KOPT-K1 (cell line): ENCODE data around the gene ZNF530.

Experiments used
- H3K27ac ChIP-seq: fragments of 200-600 bp; sonication (generic); 2 replicates; pipeline ENCODE4 v1.5.1; 2016; ENCODE audit warnings: antibody characterized with exemption, mild to moderate bottlenecking, low read depth, low read length; ENCODE audit not compliant: poor library complexity, severe bottlenecking
- H3K36me3 ChIP-seq: fragments of 200-600 bp; sonication (generic); 2 replicates; pipeline ENCODE4 v1.5.1; 2017; ENCODE audit warnings: antibody characterized with exemption, mild to moderate bottlenecking, low read length, moderate library complexity; ENCODE audit not compliant: insufficient read depth
- H3K9me3 ChIP-seq: fragments of 200-600 bp; sonication (generic); 2 replicates; pipeline ENCODE4 v1.5.1; 2017; ENCODE audit warnings: antibody characterized with exemption, low read length, mild to moderate bottlenecking; ENCODE audit not compliant: insufficient read depth, poor library complexity, severe bottlenecking

ZNF530 gene

DNA sequence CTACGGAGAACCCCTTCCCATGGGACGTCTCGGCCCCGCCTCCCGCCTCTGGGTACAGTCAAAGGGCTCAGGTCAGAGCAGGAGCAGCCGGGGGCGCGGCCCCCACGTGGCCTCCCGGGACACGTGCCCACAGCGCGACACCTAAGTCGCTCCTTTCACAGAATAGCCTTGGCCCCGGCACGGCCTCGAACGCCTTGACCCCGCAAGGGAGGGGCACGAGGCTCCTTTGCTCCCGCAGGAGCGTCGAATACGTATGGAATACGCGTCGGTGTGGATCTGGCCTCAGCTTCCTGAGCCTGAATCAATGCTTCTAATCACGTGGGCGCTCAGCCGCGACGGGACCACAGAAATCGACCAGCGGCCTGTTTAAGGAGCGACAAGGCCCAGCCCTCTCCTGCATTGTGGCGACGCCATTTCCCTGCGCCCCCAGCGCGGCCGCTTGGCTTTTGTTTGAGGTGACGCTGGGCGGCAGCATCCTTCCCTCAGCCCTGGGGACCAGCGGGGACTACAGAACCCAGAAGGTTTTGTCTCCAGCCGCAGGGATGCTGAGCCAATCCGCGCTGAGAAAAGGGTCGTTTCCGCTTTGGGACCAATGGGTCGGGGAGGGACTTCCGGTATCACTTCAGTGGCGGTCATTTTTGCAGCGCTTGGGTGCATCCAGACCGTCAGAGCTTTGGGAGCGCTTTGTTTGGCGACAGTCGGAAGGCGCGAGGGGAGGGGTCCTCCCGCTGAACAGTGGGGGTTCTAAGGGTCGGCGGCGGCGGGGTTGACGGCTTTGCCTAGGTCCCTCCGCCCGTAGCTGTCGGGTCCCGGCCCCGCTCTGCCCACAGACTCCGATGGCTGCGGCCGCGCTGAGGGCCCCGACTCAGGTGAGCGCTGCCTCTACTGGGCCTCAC lies 15.9 kb upstream of the ZNF530 start, which contains the start of gene ZIK1:
ZIK1 (plus strand) TSS at position 625 of the 896 bp plus-strand sequence; CDS start at position 837, 212 bp downstream.
- Histone ChIP-seq H3K27ac (peak within 1 kb of the TSS; percentile 63), H3K36me3 (peaks cover 40% of the 10 kb centered on the region), H3K9me3 (peaks cover 38% of the 10 kb centered on the region)

DNA sequence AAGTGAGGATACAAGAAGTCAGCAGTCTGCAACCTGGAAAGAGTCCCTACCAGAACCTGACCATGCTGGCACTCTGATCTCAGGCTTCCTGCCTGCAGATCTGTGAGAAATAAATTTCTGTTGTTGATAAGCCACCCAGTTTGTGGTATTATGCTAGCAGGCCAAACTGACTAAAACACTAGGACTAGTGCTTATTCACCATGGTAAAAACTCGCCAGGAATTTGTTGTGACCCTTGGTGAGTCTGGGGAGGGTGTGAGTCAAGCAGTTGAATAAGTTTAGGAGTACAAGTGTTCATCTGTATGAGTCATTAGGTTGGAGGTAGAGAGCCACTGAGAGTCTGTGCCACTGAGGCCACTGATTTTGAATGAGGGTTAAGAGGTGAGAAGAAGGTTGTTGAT lies 12.2 kb upstream of the ZNF530 start:
- H3K9me3 ChIP-seq: peaks cover 76% of the 10 kb centered on the region
- peaks cover 78% of the 10 kb centered on the region for H3K36me3 ChIP-seq
- H3K27ac ChIP-seq: no peak overlapping the region

DNA sequence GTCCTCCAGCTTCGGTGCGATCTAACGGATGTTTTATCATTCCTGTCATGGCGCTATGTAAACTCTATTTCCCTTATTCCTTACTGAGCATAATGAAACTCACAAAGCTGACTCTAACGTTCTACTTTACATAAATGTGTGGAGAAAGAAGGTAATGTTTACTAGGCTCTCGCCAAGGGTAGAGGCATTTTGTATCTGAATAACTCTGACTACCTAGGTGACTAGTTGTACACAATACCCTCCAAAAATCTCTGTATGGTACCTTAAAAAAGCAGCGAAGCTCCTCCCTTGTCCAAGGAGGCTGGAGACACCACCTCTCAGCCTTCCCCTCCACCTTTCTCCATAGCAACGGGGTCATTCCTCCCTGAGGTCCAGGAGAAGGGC lies 316 bp upstream of the ZNF530 start:
- peaks cover 31% of the 10 kb centered on the region for H3K36me3 ChIP-seq
- peak overlapping the region; percentile 53 for H3K27ac ChIP-seq
- peaks cover 25% of the 10 kb centered on the region for H3K9me3 ChIP-seq

DNA sequence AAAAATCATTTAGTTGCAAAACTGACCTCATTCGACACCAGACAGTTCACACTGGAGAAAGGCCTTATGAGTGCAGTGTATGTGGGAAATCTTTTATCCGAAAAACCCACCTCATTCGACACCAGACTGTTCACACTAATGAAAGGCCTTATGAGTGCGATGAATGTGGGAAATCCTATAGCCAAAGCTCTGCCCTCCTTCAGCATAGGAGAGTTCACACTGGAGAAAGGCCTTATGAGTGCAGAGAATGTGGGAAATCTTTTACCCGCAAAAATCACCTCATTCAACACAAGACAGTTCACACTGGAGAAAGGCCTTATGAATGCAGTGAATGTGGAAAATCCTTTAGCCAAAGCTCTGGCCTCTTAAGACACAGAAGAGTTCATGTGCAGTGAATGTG lies 7.2 kb downstream of the ZNF530 start:
- H3K36me3 ChIP-seq: peaks cover 69% of the 10 kb centered on the region
- H3K27ac ChIP-seq: no peak overlapping the region
- H3K9me3 ChIP-seq: peaks cover 68% of the 10 kb centered on the region

DNA sequence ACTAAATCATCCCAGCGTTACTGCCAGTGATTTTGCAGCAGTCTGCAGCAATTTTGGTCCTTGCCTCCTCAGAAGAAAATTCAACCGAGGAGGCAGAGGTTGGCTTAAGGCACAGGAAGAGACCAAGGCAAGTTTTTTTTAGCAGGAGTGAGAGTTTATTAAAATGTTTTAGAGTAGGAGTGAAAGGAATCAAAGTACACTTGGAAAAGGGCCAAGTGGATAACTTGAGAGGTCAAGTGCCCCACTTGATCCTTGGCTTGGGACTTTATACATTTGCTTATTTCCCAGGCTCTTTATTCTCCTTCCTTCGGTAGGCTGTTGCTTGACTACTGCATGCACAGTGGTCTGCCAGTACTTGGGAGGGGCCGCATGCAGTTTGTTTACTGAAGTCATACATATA lies 11.4 kb downstream of the ZNF530 start:
- Histone ChIP-seq H3K36me3 (peaks cover 39% of the 10 kb centered on the region), H3K9me3 (peaks cover 45% of the 10 kb centered on the region), H3K27ac (no peak overlapping the region)

DNA sequence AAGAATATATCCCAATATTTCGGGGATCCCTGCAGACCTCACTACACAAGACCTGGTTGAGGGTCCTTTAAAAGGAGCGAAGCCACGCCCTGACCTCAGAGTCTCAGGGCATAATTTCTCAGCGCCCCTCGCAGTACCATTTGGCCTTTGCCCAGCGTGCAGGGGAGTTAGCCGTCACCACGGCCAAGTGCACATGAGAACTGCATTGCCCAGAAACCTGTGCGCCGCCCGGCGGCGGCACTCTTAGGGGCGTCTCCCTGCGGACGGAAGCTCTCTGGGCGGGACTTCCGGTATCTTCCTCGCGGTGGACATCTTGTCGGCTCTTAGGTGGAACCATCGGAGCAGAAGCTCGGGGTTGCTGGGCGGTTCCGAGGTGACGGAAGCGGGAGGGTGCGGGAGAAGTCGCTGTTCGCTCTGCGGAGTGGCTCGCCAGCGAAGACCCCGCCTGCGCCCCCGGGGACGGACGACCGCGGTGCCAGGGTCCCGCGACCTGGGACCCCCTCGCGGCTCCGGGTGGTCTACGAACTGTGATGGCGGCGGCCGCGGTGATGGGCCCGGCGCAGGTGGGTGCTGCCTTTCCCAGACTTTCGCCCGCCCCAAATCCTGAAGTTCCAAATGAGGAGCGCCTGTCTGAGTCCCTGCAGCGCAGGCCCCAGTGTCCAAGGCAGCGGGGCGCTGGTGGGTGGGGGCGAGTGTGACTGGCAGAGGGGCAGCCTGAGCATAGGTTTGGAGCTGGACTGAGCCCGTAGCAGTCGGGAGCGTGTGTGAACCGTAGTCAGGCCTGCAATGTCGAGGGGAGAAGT lies 14.5 kb downstream of the ZNF530 start, which contains the start of gene ZNF134:
ZNF134 (plus strand) TSS at position 302 of the 803 bp plus-strand sequence. CDS start 5,227 bp downstream, outside the sequence.
- Histone ChIP-seq H3K36me3 (peaks cover 42% of the 10 kb centered on the region), H3K9me3 (peaks cover 49% of the 10 kb centered on the region), H3K27ac (peak within 1 kb of the TSS; percentile 82)

DNA sequence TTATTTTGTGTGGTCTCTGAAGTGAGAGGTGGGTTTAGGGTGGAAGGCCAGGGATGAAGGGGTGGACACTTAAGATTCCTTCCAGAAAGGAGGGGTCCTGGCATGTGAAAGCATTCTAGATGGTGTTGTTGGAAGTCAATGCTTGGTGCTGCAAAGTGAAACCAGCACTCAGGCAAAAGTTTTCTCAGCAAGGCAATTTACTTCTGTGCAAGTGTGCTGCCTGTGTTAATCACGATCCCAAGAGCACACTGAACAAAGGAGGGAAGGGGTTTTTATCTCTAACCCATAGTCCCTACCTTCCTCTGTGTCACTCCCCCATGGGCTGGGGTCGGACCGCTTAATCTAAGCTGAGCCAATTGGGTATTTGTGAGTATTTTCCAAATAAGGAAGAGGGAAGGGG lies 15.7 kb downstream of the ZNF530 start:
- Histone ChIP-seq H3K36me3 (peaks cover 54% of the 10 kb centered on the region), H3K27ac (no peak overlapping the region), H3K9me3 (peaks cover 60% of the 10 kb centered on the region)

DNA sequence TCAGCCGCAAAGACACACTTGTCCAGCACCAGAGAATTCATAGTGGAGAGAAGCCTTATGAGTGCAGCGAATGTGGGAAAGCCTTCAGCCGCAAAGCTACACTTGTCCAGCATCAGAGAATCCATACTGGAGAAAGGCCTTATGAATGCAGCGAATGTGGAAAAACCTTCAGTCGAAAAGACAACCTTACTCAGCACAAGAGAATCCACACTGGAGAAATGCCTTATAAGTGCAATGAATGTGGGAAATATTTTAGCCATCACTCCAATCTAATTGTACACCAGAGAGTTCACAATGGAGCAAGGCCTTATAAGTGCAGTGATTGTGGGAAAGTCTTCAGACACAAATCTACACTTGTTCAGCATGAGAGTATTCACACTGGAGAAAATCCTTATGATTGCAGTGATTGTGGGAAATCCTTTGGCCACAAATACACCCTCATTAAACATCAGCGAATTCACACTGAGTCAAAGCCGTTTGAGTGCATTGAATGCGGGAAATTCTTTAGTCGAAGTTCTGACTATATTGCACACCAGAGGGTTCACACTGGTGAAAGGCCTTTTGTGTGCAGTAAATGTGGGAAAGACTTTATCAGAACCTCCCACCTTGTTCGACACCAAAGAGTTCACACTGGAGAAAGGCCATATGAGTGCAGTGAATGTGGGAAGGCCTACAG lies 21.1 kb downstream of the ZNF530 start:
- Histone ChIP-seq H3K27ac (no peak overlapping the region), H3K9me3 (peaks cover 100% of the 10 kb centered on the region), H3K36me3 (peaks cover 97% of the 10 kb centered on the region)

DNA sequence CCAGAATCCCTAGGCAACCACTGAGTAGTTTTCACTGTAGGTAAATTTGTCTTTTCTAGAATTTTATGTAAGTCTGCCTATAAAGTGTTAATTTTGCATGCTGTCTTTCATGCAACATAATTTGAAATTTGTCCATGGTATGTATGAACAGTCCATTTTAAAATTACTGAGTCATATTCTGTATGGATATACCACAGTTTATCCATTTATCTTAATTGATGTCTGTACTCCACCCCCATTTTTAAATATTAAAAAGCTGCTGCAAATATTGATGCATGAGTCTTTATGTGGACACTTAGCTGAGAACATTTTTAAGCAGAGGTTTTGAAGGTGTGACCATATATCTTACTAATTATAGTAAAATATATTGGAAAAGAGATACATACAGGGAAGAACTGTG lies 23.4 kb downstream of the ZNF530 start:
- Histone ChIP-seq H3K36me3 (peaks cover 74% of the 10 kb centered on the region), H3K9me3 (peaks cover 94% of the 10 kb centered on the region), H3K27ac (no peak overlapping the region)

DNA sequence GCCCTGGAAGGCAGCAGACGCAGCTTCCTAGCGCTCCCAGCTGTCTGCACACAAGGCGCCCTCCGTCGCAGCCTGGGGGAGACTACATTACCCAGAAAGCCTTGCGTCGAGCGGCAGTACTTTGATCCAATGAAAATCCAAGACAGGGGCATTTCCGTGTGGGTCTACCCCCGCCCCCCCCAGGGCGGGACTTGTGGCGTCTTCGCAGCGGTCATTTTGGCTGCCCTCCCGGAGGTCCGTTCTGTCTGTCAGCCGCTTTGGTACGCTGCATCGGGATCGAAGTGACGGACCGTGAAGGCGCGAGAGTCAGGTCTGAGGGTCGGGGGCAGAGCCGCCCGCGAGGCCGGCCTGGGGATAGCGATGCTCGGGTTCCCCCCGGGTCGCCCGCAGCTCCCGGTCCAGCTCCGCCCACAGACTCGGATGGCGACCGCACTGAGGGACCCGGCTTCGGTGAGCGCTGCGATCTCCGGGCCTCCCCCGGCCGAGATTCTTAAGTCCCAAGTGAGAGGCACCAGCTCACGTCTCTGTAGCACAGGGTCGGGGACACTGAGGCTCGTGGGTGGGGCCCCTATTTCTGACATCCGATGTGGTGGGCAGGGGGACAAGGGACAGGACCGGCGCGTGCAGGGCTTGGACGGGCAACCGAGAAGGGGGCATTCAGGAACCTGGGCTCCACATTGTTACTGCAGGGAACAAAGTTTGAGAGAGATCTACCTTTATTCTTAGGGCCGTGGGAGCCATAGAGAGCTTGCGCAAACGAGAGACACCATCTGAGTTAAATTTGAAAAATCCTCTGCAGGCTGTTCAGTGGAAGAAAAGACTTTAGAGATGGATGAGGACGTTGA lies 33.5 kb downstream of the ZNF530 start, which contains the start of gene ZNF211:
ZNF211 (plus strand) TSS at position 182 of the 845 bp plus-strand sequence; CDS start at position 361, 179 bp downstream.
- Histone ChIP-seq H3K9me3 (peaks cover 22% of the 10 kb centered on the region), H3K27ac (peak within 1 kb of the TSS; percentile 63), H3K36me3 (peaks cover 35% of the 10 kb centered on the region)

DNA sequence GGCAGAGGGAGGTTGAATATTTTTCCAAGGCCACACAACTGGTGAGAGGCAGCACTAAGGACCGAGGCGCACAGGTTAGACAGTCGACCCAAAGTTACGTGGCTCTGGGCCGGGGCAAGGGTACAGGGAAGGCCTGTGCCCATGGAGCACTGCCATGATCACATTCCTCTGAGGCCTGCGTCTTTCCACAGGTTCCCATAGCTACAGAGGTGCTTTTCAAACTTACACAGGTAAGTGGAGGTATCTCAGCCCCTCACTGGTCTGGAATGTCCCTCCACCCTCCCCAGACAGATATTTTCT lies 34.1 kb downstream of the ZNF530 start:
- peak overlapping the region; percentile 63 for H3K27ac ChIP-seq
- peaks cover 40% of the 10 kb centered on the region for H3K36me3 ChIP-seq
- H3K9me3 ChIP-seq: peaks cover 28% of the 10 kb centered on the region

DNA sequence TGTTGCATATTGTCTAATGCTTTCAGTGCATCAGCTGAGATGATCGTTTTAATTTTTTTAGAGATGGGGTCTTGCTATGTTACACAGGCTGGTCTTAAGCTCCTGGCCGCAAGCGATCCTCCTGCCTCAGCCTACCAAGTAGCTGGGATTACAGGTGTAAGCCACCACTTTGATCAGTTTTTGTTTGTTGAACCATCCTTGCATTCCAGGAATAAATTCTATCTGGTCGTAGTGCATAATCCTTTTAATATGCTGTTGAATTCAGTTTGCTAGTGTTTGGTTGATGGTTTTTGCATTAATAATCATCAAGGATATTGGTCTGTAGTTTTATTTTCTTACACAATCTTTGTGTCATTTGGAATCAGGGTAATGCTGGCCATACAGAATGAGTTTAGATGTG lies 37.7 kb downstream of the ZNF530 start:
- peaks cover 62% of the 10 kb centered on the region for H3K9me3 ChIP-seq

DNA sequence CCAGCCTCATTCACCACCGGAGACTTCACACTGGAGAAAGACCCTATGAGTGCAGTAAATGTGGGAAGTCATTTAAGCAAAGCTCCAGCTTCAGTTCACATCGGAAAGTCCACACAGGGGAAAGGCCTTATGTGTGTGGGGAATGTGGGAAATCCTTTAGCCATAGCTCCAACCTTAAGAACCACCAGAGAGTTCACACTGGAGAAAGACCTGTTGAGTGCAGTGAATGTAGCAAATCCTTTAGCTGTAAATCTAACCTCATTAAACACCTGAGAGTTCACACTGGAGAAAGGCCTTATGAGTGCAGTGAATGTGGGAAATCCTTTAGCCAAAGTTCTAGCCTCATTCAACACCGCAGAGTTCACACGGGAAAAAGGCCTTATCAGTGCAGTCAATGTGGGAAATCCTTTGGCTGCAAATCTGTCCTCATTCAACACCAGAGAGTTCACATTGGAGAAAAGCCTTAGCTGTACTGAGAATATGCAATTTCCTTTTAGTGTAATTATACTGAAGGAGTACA lies 42.1 kb downstream of the ZNF530 start:
- Histone ChIP-seq H3K27ac (no peak overlapping the region), H3K9me3 (peaks cover 62% of the 10 kb centered on the region), H3K36me3 (peaks cover 66% of the 10 kb centered on the region)

More for the DNA sequence above, 37.7 kb downstream of the ZNF530 start:
- H3K27ac ChIP-seq: no peak overlapping the region
- peaks cover 76% of the 10 kb centered on the region for H3K36me3 ChIP-seq
